Measurements from ENCODE around the gene STK25. TPM values are rescaled to one million over a fixed set of nuclear protein-coding genes. Genes with fewer than 3 reads are reported as not detected.

STK25 gene
- total RNA-seq, 2 experiments from 2014 or later = 120 to 201 TPM

GRCh38 chr2:241490825-241491506, 17.4 kb downstream of the STK25 start:
- DNase-seq (ENCODE audit: low spot score) = no peak
- Histone ChIP-seq H3K27ac (ENCODE audit: low read depth, low read length, poor library complexity, severe bottlenecking) (no peak overlapping the region), H3K4me2 (ENCODE audit: low read length) (no peak overlapping the region), H3K79me2 (ENCODE audit: insufficient read depth, low read depth, low read length) (no peaks in the 10 kb centered on the region), H2AFZ (ENCODE audit: low read length) (no peak overlapping the region), H3K9me2 (ENCODE audit: insufficient read depth, low read length) (no peaks in the 10 kb centered on the region), H3K4me1 (ENCODE audit: insufficient read depth, low read length, poor library complexity, severe bottlenecking) (no peaks in the 10 kb centered on the region), H4K20me1 (ENCODE audit: insufficient read depth, low read length) (no peaks in the 10 kb centered on the region), H3K9me3 (ENCODE audit: low read length) (no peaks in the 10 kb centered on the region), H3K36me3 (ENCODE audit: insufficient read depth, low read length) (peaks cover 11% of the 10 kb centered on the region), H3K4me3 (ENCODE audit: low read depth, low read length, poor library complexity, severe bottlenecking) (no peak overlapping the region)
- TF ChIP-seq, protein P1, sequence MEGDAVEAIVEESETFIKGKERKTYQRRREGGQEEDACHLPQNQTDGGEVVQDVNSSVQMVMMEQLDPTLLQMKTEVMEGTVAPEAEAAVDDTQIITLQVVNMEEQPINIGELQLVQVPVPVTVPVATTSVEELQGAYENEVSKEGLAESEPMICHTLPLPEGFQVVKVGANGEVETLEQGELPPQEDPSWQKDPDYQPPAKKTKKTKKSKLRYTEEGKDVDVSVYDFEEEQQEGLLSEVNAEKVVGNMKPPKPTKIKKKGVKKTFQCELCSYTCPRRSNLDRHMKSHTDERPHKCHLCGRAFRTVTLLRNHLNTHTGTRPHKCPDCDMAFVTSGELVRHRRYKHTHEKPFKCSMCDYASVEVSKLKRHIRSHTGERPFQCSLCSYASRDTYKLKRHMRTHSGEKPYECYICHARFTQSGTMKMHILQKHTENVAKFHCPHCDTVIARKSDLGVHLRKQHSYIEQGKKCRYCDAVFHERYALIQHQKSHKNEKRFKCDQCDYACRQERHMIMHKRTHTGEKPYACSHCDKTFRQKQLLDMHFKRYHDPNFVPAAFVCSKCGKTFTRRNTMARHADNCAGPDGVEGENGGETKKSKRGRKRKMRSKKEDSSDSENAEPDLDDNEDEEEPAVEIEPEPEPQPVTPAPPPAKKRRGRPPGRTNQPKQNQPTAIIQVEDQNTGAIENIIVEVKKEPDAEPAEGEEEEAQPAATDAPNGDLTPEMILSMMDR (conservative IDR thresholded peaks at IDR 0.05; ENCODE audit: low read length) = no peak
- no peak for TF ChIP-seq EZH2phosphoT487 (IDR thresholded peaks at IDR 0.05; ENCODE audit: borderline replicate concordance, low read depth, low read length)
- ChIA-PET POLR2A (no interaction called here), CTCF (ENCODE audit: unreplicated experiment) (no interaction called here)
- intact Hi-C loops (cut with micrococcal nuclease; ENCODE audit: unreplicated experiment) = no loop called here
- BruUV-seq (replicated peaks) = no TSS peak

- Histone ChIP-seq H3K4me2 (ENCODE audit: low read length) (no peak overlapping the region), H3K4me3 (ENCODE audit: low read depth, low read length, poor library complexity, severe bottlenecking) (no peak overlapping the region), H3K9me3 (ENCODE audit: low read length) (no peaks in the 10 kb centered on the region), H3K79me2 (ENCODE audit: insufficient read depth, low read depth, low read length) (no peaks in the 10 kb centered on the region), H4K20me1 (ENCODE audit: insufficient read depth, low read length) (no peaks in the 10 kb centered on the region), H3K9me2 (ENCODE audit: insufficient read depth, low read length) (no peaks in the 10 kb centered on the region), H3K36me3 (ENCODE audit: insufficient read depth, low read length) (peaks cover 6% of the 10 kb centered on the region), H3K4me1 (ENCODE audit: insufficient read depth, low read length, poor library complexity, severe bottlenecking) (no peaks in the 10 kb centered on the region), H3K27ac (ENCODE audit: low read depth, low read length, poor library complexity, severe bottlenecking) (no peak overlapping the region), H2AFZ (ENCODE audit: low read length) (no peak overlapping the region)
- TF ChIP-seq EZH2phosphoT487 (IDR thresholded peaks at IDR 0.05; ENCODE audit: borderline replicate concordance, low read depth, low read length) = no peak
- TF ChIP-seq, protein P1 (conservative IDR thresholded peaks at IDR 0.05; ENCODE audit: low read length) = no peak
- ChIA-PET POLR2A (no interaction called here), CTCF (ENCODE audit: unreplicated experiment) (no interaction called here)
- no TSS peak for BruUV-seq (replicated peaks)
- intact Hi-C loops (cut with micrococcal nuclease; ENCODE audit: unreplicated experiment) = no loop called here
- no peak for DNase-seq (ENCODE audit: low spot score)
Observed at GRCh38 chr2:241489733-241490680, 18.4 kb downstream of the STK25 start.

- H3K4me2 ChIP-seq (ENCODE audit: low read length) = no peak overlapping the region
- H4K20me1 ChIP-seq (ENCODE audit: insufficient read depth, low read length) = no peaks in the 10 kb centered on the region
- no peak overlapping the region for H2AFZ ChIP-seq (ENCODE audit: low read length)
- no peak for TF ChIP-seq EZH2phosphoT487 (IDR thresholded peaks at IDR 0.05; ENCODE audit: borderline replicate concordance, low read depth, low read length)
- TF ChIP-seq, protein P1 (conservative IDR thresholded peaks at IDR 0.05; ENCODE audit: low read length) = no peak
- H3K4me1 ChIP-seq (ENCODE audit: insufficient read depth, low read length, poor library complexity, severe bottlenecking) = no peaks in the 10 kb centered on the region
- no peak overlapping the region for H3K27ac ChIP-seq (ENCODE audit: low read depth, low read length, poor library complexity, severe bottlenecking)
- no peaks in the 10 kb centered on the region for H3K79me2 ChIP-seq (ENCODE audit: insufficient read depth, low read depth, low read length)
- DNase-seq (ENCODE audit: low spot score) = no peak
- CTCF ChIA-PET (ENCODE audit: unreplicated experiment) = no interaction called here
- no peak overlapping the region for H3K4me3 ChIP-seq (ENCODE audit: low read depth, low read length, poor library complexity, severe bottlenecking)
- no peaks in the 10 kb centered on the region for H3K9me3 ChIP-seq (ENCODE audit: low read length)
- no TSS peak for BruUV-seq (replicated peaks)
- intact Hi-C loops (cut with micrococcal nuclease; ENCODE audit: unreplicated experiment) = no loop called here
- H3K9me2 ChIP-seq (ENCODE audit: insufficient read depth, low read length) = no peaks in the 10 kb centered on the region
- no peaks in the 10 kb centered on the region for H3K36me3 ChIP-seq (ENCODE audit: insufficient read depth, low read length)
- POLR2A ChIA-PET = no interaction called here
Observed at GRCh38 chr2:241489088-241489487, 19.3 kb downstream of the STK25 start.
